T-helper 2 cell treated with Interferon-gamma antibody and Interleukin-4, amounts not matched to agents 100 ng/mL and 5 ng/mL, for 36 hours (primary cell): Measurements from ENCODE around the gene SNX27. TPM values are rescaled to one million over a fixed set of nuclear protein-coding genes. Genes with fewer than 3 reads are reported as not detected.

ENCODE experiments used
- total RNA-seq: library from RNA; stranded (reverse); gene quantifications from 2 replicates; pipeline ENCODE4 v1.2.3, GENCODE V29; 2022

Gene SNX27
- total RNA-seq, 1 donor from 2014 or later: 26.9 TPM

Other genes starting within 250 kb of the SNX27 start
- not detected in 2 replicates for gene SELENBP1, start 239.3 kb upstream of the SNX27 start, total RNA-seq
- gene PSMB4, start 212.5 kb upstream of the SNX27 start, total RNA-seq: 335 and 353 TPM in 2 replicates
- 87.3 and 89.7 TPM in 2 replicates for gene POGZ, start 152.6 kb upstream of the SNX27 start, total RNA-seq
- gene CGN, start 100.7 kb upstream of the SNX27 start, total RNA-seq: 0.09 and 0.16 TPM in 2 replicates
- 1.6 and 1.7 TPM in 2 replicates for gene TUFT1, start 71.7 kb upstream of the SNX27 start, total RNA-seq
- gene CELF3, start 104.8 kb downstream of the SNX27 start, total RNA-seq: not detected in 2 replicates
- not detected in 2 replicates for gene RIIAD1, start 109.5 kb downstream of the SNX27 start, total RNA-seq
- gene MRPL9, start 151.4 kb downstream of the SNX27 start, total RNA-seq: 108 and 112 TPM in 2 replicates
- gene TDRKH, start 178.4 kb downstream of the SNX27 start, total RNA-seq: 14.9 and 16.3 TPM in 2 replicates
- gene LINGO4, start 193.4 kb downstream of the SNX27 start, total RNA-seq: not detected in 2 replicates
- 0.16 and 0.32 TPM in 2 replicates for gene RORC, start 219.8 kb downstream of the SNX27 start, total RNA-seq
- 0.68 and 1.1 TPM in 2 replicates for gene C2CD4D, start 227.8 kb downstream of the SNX27 start, total RNA-seq
- gene THEM5, start 241.7 kb downstream of the SNX27 start, total RNA-seq: not detected in 2 replicates